Measurements from ENCODE around the gene ASTN2. TPM values are rescaled to one million over a fixed set of nuclear protein-coding genes. Genes with fewer than 3 reads are reported as not detected.

The ASTN2 gene
- total and polyA plus RNA-seq, 9 donors = 1.8 to 6.4 (median 3.2) TPM

DNA sequence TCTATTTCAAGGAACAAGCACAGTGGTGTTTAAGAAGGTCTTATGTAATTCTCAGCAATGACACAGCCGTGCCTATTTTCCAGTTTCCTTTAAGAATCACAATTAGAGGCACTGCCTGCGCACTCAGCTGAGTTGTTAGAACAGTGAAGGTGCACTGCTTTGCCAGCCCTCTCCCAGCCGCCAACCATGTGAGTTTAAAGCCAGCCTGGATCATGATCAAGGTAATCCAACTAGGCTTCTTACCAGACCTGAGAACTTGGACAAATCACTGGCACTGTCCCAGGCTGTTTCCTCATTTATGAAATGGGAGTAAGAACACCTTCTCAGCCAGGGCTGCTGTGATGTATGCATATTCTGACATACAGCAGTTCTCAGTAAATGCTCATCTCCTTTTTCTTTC, 99.6 kb downstream of the ASTN2 start:
- H3K4me3 ChIP-seq = no peak overlapping the region
- intact Hi-C loops (cut with DNase I) = no loop called here
- 63 to 76% (median 67%) methylated on average over 3 of the region's 3 CpGs for WGBS, 3 donors
- H3K36me3 ChIP-seq = no peaks in the 10 kb centered on the region
- H3K9me3 ChIP-seq = no peaks in the 10 kb centered on the region
- H3K27me3 ChIP-seq = no peaks in the 10 kb centered on the region
- no peak overlapping the region for H3K27ac ChIP-seq
- no peaks in the 10 kb centered on the region for H3K4me1 ChIP-seq (ENCODE audit: insufficient read depth)
- no peak for TF ChIP-seq EP300 (IDR thresholded peaks at IDR 0.05)
- DNase-seq = no peak

DNA sequence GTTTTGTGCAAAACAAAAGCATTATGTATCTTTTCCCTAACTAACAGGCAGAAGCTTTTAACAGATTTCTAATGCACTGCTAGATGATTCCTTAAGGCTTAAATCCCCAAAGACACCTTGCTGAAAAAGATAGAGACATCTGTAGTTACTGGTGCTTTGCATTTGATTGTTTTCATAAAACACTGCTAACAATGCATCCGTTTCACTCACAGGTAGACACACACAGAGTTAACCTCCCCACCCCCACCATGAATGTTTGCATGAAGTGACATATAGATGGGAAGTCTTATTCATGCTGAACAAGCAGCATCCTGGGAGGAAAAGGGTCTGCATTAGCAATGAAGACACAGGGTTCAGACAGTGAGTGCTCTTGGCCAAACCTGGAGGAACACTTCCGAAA, 100.9 kb downstream of the ASTN2 start:
- Histone ChIP-seq H3K27ac (no peak overlapping the region), H3K27me3 (no peaks in the 10 kb centered on the region), H3K4me1 (ENCODE audit: insufficient read depth) (no peaks in the 10 kb centered on the region), H3K4me3 (no peak overlapping the region), H3K9me3 (no peaks in the 10 kb centered on the region), H3K36me3 (no peaks in the 10 kb centered on the region)
- TF ChIP-seq, protein P1, sequence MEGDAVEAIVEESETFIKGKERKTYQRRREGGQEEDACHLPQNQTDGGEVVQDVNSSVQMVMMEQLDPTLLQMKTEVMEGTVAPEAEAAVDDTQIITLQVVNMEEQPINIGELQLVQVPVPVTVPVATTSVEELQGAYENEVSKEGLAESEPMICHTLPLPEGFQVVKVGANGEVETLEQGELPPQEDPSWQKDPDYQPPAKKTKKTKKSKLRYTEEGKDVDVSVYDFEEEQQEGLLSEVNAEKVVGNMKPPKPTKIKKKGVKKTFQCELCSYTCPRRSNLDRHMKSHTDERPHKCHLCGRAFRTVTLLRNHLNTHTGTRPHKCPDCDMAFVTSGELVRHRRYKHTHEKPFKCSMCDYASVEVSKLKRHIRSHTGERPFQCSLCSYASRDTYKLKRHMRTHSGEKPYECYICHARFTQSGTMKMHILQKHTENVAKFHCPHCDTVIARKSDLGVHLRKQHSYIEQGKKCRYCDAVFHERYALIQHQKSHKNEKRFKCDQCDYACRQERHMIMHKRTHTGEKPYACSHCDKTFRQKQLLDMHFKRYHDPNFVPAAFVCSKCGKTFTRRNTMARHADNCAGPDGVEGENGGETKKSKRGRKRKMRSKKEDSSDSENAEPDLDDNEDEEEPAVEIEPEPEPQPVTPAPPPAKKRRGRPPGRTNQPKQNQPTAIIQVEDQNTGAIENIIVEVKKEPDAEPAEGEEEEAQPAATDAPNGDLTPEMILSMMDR (IDR thresholded peaks at IDR 0.05) = no peak
- TF ChIP-seq POLR2A (IDR thresholded peaks at IDR 0.05) (no peak), EP300 (IDR thresholded peaks at IDR 0.05) (no peak)
- intact Hi-C loops (cut with DNase I) = no loop called here
- WGBS, 3 donors = 35 to 51% (median 47%) methylated on average over 2 of the region's 2 CpGs
- no peak for DNase-seq

- H3K9me3 ChIP-seq = no peaks in the 10 kb centered on the region
- no peaks in the 10 kb centered on the region for H3K27me3 ChIP-seq
- no peaks in the 10 kb centered on the region for H3K36me3 ChIP-seq
- no peaks in the 10 kb centered on the region for H3K4me1 ChIP-seq (ENCODE audit: insufficient read depth)
- 57 to 70% (median 63%) methylated on average over 3 of the region's 3 CpGs for WGBS, 3 donors
- no peak overlapping the region for H3K27ac ChIP-seq
- DNase-seq = no peak
- TF ChIP-seq, protein P1 (IDR thresholded peaks at IDR 0.05) = no peak
- intact Hi-C loops (cut with DNase I) = no loop called here
- H3K4me3 ChIP-seq = no peak overlapping the region
These were observed 107.2 kb downstream of the ASTN2 start for GRCh38 chr9:117307701-117308100.

GRCh38 chr9:117306032-117306431, 108.8 kb downstream of the ASTN2 start:
- Histone ChIP-seq H3K4me3 (no peak overlapping the region), H3K27me3 (no peaks in the 10 kb centered on the region), H3K4me1 (ENCODE audit: insufficient read depth) (no peaks in the 10 kb centered on the region), H3K36me3 (no peaks in the 10 kb centered on the region), H3K9me3 (no peaks in the 10 kb centered on the region), H3K27ac (no peak overlapping the region)
- 75 to 86% (median 81%) methylated on average over 3 of the region's 3 CpGs for WGBS, 3 donors
- DNase-seq = no peak
- TF ChIP-seq POLR2A (IDR thresholded peaks at IDR 0.05) = no peak
- intact Hi-C loops (cut with DNase I) = no loop called here

DNA sequence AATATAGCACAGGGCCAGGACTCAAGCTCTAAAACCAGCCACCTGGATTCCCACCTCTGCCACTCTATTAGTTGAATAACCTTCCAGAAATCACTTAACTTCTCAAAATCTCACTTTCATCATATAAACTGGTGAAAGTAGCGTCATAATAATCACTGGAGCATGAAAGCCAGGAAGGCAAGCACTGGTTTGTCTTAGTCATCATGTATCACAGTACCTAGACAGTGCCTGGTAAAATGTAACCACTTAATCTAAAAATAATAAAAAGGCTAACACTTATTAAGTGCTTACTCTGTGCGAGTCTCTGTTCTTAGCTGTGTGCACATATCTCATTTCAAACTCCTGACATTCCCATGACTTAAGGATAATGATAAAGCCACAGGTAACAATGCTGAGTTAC, 109.4 kb downstream of the ASTN2 start:
- Histone ChIP-seq H3K4me3 (no peak overlapping the region), H3K4me1 (ENCODE audit: insufficient read depth) (no peaks in the 10 kb centered on the region), H3K36me3 (no peaks in the 10 kb centered on the region), H3K9me3 (no peaks in the 10 kb centered on the region), H3K27ac (no peak overlapping the region), H3K27me3 (no peaks in the 10 kb centered on the region)
- TF ChIP-seq, protein P1 (IDR thresholded peaks at IDR 0.05) = no peak
- TF ChIP-seq EP300 (IDR thresholded peaks at IDR 0.05) (no peak), POLR2A (IDR thresholded peaks at IDR 0.05) (no peak)
- DNase-seq = no peak
- intact Hi-C loops (cut with DNase I) = no loop called here
- WGBS, 3 donors = 84 to 89% (median 87%) methylated on average over 2 of the region's 2 CpGs

- 51 to 68% (median 63%) methylated on average over 5 of the region's 5 CpGs for WGBS, 3 donors
- TF ChIP-seq EP300 (IDR thresholded peaks at IDR 0.05) (no peak), POLR2A (IDR thresholded peaks at IDR 0.05) (no peak)
- TF ChIP-seq, protein P1 (IDR thresholded peaks at IDR 0.05) = no peak
- DNase-seq = no peak
- Histone ChIP-seq H3K4me3 (no peak overlapping the region), H3K36me3 (no peaks in the 10 kb centered on the region), H3K9me3 (no peaks in the 10 kb centered on the region), H3K4me1 (ENCODE audit: insufficient read depth) (no peaks in the 10 kb centered on the region), H3K27ac (no peak overlapping the region), H3K27me3 (no peaks in the 10 kb centered on the region)
- intact Hi-C loops (cut with DNase I) = no loop called here
These were observed 110.3 kb downstream of the ASTN2 start for GRCh38 chr9:117304549-117304948.
